ENCODE data around the gene ARGLU1. TPM values are rescaled to one million over a fixed set of nuclear protein-coding genes. Genes with fewer than 3 reads are reported as not detected.

ARGLU1 gene
- total RNA-seq, 1 experiment from 2014 or later: 15.2 TPM

DNA sequence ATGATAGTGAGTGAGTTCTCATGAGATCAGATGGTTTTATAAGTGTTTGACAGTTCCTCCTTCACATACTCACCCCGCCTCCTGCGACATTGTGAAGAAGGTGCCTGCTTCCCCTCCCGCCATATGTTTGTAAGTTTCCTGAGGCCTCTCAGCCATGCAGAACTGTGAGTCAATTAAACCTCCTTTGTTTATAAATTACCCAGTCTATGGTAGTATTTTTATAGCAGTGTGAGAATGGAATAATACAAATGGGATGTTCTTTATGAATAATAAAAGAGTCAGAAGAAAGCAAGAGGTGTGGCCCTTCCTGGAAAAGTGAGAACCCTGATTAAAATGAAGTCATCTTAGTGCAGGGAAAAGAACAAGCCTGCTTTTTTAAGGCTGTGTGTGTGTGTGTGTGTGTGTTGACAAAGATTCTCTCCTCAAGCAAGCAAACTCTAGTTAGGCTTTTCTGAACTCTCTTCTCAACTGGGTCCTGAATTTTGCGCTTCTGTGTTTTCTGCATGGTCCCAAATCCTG lies 18.8 kb upstream of the ARGLU1 start:
- DNase-seq (ENCODE audit: low read depth): no peak

DNA sequence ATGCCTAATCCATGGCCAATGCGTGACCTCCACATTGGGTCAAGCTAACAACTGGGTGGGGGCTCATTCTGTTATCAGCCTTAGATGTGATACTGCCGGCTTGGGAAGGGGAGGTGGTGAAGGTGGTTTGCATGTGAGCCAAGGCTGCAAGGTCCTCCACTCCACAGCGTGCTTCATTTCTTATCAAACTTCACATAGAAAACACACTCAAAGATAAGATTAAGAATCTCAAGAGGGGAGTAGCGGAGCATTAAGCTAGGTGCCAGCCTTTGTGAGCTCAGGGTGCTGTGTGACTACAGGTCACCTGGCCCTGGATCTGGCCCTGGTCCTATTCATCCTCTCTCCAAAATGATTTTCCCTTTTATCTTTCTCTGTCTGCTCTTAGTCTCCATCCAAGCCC lies 13.3 kb upstream of the ARGLU1 start:
- no peak for DNase-seq (ENCODE audit: low read depth)

DNA sequence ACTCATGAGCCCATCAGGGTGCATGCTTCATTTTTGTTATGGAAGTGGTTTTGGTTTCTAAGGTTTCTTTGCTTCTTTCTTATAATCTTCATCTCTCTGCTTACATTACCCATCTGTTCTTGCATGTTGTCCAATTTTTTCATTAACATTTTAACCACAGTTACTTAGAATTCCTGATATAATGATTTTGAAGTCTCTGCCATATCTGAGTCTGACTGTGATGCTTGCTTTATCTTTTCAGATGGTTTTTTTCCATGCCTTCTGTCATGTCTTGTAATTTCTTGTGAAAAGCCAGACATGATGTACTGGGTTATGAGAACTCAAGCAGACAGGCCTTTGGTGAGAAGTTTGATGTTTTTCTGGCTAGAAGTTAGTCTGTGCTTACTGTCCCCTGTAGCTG lies 8.0 kb upstream of the ARGLU1 start:
- DNase-seq (ENCODE audit: low read depth): no peak

DNA sequence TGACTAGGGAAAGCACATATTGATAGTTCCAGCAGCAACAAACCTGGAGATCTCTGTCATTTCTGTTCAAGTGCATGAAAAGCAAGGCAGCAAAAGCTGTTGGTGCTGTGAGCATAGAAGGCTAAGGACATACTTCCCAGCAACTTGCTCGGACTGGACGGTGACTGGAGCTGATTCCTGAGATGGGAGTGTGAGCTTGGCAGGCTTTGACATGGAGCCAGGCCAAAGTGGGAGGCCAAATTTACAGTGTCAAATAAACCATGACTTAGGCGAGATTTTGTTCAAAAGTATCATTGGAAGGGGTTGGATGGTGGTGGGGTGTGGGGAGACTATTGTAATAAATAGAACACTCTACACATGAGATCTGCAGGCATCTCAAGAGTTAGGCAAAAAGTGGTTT lies 5.9 kb upstream of the ARGLU1 start:
- no peak for DNase-seq (ENCODE audit: low read depth)

DNA sequence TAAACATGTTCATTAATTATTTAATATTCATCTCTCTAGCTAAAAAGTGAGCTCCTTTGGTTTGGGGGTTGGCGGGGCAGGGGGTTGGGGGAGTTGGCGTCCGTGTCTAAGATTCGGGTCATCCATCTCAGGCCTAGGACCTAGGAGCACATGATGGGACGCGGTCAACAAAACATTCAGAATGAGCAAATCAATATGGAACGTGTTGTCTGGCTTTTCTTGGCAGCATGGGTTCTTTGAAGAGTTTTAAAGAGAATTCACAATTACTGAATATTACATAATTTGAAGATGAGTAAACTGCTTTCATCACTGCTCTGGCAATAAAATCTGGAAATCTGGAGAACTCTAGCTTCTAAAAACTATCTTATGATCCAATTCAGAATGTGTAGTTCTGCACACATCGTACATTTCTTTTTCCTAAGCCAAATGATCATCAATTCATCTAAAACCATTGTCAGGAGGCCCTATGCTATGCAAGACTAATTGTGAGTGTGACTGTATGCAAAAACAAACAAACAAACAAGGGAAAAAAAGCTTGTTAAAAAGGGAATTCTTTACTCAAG lies 5.4 kb upstream of the ARGLU1 start:
- DNase-seq (ENCODE audit: low read depth): no peak

DNA sequence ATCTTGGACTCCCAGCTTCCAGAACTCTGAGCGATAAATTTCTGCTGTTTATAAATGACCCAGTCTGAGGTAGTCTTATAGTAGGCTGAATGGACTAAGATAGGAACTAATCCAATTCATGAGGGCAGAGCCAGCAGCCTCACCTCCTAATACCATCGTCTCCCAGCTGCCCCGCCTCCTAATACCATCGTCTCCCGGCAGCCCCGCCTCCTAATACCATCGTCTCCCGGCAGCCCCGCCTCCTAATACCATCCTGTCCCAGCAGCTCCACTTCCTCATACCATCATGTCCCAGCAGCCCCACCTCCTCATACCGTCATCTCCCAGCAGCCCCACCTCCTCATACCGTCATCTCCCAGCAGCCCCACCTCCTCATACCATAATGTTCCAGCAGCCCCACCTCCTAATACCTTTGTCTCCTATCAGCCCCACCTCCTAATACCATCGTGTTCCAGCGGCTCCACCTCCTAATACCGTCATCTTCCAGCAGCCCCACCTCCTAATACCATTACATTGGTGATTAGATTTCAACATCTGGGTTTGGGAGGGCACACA lies 2.4 kb upstream of the ARGLU1 start:
- no peak for DNase-seq (ENCODE audit: low read depth)

DNA sequence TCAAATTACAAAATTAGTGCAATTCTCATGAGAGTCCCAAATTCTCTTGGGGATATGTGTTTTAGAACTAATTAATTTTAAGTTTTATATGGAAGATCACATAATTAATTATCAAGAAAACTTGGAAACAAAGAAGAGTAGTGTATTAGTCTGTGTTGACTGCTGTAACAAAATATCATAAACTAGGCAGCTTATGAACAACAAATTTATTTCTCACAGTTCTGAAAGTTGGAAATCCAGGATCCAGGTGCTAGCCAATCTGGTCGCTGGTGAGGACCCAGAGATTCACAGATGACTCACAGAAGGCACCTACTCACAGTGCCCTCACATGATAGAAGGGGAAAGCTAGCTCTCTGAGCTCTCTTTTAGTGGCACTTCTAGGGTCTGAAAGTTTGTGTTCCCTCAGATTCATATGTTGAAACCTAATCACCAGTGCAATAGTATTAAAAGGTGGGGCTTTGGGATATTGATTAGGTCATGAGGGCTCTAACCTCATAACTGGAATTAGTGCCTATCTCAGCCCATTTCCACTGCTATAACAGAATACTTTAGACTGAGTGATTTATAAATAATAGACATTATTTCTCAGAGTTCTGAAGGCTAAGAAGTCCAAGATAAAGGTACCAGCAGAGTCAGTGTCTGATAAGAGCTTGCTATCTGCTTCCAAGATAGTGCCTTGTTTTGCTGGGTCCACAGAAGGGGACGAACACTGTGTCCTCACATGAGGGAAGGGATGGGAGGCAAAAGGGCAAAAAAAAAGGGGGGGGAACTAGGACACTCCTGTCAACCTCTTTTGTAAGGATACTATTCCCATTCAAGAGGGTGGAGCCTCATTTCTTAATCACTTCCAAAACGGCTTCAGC lies 1.5 kb upstream of the ARGLU1 start:
- peak; percentile 17 for DNase-seq (ENCODE audit: low read depth)

DNA sequence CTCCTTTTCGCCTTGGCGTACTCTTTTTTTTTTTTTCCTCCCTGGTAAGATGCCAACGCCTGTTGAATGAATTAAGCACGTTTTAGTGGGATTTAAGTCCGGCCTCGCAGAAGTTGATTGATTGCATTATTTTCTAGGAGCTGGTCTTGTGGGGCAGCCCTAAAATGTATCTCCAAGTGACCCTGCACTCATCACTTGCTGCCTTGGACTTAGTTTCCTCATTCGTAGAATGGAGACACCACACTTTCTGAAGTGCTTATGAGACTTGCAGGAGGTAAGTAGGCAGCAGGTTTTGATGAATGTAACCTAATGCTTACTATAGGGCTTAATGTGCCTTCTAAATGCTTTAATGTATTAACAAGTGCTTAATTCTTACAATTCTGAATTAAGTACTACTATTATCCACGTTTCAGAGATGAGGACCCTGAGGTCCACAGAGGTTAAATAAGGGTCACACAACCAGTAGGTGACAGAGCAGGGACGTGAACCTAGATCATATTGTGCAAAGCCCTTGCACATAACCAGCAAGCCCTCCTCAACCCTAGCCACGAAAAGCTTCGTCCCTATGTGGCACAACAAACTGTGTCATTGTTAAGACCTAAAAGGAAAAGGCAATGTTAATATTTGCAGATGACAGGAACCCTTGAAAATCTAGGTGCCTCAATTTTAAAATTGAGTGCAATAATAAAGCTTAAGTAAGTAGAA lies 514 bp upstream of the ARGLU1 start:
- DNase-seq (ENCODE audit: low read depth): no peak

DNA sequence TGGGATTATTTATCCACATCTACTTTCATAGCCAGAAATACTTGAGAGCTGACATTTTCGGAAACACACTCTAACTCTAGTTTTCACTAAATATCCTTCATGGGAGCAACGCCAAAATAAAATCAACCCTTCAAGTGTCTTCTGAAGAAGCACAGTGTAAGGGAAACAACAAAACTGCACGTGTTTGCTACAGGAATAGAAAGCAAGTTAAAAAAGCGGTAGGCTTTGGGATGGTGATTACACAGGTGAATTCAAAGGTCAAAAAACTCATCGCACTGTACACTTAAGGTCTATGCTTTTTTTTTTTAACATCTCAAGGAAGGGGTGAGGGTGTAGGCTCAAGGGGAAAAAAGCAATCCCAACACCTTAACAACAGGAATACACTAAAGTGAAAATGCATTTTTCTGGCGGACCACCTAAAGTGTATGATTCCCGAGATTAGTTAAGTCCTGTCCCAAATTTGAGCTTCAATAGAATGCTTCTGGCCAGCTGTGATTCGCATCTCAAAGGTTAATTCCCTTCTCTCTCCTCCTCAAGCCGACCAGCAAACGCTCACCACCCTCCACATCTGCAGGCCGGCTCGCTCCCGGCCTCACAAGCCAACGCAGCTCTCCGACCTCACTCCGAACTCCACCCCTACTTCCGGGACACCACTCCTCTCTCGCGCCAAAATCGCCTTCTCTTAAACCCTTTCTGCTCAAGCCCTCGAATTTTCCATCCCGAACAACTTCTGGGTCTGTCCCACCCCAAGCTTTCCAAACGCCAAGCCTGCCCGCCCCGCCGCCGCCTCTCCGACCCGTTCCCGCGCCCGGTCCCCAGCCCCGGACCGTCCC lies 1.1 kb downstream of the ARGLU1 start:
- peak; percentile 61 for DNase-seq (ENCODE audit: low read depth)

DNA sequence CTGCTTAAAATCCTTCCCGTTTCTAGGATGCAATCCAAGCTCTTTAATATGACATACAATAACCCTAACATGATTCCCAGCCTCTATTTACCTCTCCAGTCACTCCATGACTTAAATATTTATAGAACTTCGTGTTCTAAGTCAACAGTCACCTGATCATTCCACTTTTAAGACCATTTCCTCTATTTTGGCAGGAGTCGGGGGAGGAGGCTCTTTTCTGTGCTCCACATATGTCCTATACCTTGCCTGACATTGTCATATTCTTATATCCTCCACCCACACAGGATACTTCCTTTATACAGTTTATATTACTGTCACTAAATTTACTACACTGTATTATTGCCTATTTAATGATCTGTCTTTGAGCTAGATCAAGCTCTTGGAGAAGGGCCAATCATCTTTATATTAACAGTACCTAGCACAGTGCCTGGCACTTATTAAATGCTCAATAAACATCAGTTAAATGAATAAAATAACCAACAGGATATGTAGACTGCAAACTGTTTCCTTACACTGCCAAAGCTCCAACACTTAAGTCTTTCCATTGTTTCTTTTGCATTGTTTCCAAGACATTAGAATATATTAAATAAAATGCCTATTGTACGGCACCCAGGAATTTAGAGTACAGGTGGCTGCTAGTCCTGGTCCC lies 2.7 kb downstream of the ARGLU1 start:
- DNase-seq (ENCODE audit: low read depth): no peak

DNA sequence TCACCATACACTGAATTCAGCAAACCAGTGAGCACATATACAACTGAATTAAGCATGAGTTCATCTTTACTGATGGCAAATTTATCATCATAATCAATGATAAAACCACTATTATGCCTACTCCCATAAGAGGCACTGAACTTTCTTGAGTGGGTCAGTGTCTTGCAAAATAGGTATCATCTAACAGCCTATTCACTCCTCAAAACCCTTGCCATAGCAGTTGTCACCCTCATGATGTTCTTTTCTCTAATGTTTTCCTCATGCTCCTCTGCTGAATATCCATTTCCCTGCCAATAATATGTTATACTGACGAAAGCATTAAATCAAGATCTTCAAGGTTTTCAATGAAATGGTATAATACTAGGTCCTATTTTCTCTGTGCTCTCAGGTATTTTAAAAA lies 5.6 kb downstream of the ARGLU1 start:
- DNase-seq (ENCODE audit: low read depth): no peak

DNA sequence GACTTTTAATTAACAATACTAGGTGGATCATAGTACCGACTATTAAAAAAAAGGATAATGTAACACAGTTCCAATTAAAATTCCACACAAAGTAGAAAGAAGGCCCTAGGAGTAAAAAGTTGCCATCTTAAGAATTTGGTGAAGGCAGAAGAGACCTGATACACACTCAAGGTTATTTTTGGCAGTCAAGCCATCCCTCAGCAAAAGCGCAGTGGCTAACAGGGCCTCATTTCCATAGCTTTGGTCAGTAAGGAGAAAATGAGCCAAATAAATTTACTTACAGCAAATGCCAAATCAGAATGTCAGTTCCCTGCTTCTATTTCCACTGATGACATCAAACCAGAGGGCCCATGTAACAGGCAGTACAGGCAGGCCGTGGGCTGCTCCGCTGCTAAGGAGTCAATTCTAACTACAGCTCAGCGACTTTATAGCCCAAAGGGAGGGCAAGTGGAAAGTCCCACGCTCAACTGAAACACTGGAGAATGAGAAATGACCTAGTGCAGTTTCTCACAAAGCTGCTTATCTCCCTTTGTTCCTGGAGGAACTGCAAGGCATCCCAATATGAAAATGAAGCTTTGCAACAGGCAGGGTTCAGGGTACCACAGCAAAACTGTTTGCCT lies 6.3 kb downstream of the ARGLU1 start:
- peak; percentile 15 for DNase-seq (ENCODE audit: low read depth)

DNA sequence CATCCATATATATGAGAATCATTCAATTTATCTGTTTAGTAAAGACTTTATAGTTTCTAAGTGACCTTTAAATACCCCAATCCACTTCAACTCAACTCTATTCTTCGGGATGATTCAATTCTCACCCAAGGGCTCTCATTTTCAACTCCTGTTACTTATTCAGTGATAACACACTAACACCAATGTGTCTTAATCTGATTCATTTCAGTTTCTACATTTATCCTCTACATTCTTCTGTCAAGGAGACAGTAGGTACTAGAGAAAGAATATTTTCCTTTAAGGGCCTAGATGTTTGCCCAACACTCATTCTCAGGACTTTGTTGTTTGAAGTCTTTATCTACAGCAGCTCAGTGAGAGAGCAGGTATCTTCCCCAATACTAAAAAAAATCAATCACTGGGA lies 7.1 kb downstream of the ARGLU1 start:
- DNase-seq (ENCODE audit: low read depth): no peak

DNA sequence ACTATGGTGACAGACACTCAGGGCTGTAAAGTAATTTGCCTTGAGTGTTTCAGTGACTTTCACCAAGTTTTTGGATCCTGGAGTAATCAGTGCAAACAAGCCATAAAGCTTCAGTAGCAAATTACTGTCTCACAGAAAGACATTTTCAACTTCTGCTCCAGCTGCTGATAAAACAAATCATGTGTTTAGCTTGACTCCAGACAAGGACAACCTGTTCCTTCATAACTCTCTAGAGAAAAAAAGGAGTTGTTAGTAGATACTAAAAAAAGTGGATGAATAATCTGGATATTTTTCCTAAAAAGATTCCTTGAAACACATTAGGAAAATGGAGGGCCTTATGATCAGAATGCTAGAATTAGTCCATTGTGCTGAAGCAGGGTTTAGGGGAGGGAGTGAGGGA lies 9.4 kb downstream of the ARGLU1 start:
- DNase-seq (ENCODE audit: low read depth): no peak

DNA sequence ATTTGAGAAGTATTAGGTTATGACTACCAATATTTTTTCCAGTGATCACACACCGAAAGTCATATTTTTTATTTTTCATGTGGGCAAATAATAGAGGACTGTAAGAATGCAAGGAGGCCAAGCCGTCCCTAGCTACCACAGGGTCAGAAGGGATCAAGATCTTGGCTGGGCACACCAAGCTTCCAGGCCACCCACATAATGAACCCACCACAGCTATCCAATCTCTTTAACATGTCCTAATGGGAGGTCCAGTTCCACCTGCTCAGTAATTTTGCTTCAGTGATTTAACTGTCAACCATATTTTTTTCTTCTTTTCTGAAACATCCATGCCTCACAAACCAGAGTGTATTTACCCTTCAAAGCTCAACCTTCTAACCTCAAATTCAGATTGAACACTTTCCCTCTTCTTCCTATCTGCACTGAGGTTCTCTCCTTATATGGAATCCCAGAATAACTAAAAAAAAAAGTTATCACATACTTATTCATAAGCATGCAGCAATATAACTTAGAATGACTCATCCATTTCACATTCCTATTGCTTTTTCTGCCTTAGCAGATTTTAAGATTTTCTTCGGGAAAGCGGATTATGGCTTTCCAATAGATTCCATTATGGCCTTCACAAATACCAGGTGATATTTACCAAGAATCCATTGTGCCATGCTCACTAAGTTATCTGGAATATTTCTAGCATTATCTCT lies 12.2 kb downstream of the ARGLU1 start:
- no peak for DNase-seq (ENCODE audit: low read depth)

DNA sequence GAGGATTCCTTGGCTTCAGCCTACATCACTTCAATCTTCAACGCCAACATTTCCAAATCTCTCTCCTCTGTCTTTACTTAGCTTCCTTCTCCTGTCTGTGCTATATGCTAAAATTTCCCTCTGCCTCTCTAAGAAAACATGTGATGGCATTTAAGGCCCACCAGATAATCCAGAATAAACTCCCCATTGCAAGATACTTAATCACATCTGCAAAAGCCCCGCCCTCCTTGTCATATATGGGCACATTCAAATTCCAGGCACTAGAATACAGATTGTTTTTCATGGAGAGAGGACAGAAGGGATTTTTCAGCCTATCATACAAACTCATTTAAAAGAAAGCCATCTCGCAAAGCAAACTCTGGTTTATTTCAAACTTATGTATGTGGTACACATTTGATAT lies 16.2 kb downstream of the ARGLU1 start:
- no peak for DNase-seq (ENCODE audit: low read depth)

DNA sequence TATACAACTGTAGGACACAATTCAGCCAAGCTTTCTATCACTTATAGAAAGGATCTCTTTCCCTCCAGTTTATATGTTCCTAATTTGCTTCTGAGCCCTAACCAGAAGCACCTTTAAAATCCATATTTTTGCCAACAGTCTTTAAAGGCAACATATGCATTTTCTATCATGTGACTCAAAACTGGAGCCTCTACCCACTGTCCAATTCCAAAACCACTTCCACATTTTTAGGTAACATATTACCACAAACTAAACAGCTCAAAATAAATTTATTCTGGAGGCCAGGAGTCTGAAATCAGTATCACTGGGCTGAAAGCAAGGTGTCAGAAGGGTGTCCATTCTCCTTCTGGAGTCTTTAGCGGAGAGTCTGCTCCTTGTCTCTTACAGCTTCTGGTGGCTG lies 16.6 kb downstream of the ARGLU1 start:
- DNase-seq (ENCODE audit: low read depth): no peak

DNA sequence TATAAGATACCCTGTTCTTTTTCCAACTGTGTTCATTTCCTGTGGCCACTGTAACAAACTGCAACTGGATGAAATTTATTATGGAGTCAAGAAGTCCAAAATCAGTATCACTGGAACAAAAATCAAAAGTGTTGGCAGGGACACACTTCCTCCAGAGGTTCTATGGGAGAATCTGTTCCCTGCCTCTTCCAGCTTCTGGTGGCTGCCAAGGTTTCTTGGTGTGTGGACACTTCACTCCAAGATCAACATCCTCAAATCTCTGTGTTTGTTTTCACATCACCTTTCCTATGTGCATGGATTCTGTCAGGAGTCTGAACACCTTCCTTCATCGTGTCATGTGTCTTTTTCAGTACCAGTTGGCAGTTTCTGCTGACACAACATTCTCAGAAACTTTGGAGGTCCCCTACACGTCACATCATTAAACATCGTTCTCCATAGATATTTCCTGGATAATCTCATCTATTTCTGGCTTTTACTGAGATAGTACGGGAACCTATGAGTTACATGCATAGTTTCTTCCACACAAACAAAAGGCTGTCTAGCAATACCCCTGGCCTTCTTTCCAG lies 17.3 kb downstream of the ARGLU1 start:
- no peak for DNase-seq (ENCODE audit: low read depth)

DNA sequence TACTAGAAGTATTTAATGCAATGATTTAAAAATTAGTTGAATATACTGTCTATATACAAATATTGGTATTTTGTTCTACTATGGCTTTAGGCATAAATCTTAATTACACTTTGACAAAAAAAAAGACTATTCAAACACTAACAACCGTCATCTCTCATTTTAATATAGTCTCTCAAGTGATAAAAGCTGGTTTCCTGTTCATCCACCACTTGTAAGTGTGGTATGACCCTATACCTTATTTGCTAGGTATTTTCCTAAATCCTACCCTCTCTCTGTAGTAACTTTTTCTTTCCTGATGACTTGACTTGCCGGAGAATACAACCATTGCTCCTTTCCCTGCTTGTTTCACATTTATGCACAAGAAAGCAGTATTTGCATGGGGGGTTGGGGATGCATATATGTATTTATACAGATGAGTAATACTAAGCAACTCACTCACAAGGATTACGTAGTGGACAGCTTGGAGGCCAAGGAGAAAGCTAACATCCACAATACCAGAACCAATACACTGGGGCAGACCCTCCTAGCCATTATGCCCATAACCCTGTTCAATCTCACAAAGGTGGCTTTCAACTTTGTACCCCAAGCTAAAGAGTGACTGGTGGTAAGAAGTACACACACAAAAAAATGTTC lies 19.8 kb downstream of the ARGLU1 start:
- DNase-seq (ENCODE audit: low read depth): no peak
